ENCODE results near the gene GABPB2.

The GABPB2 gene

GRCh38 chr1:151143057-151143435 is 72.5 kb downstream of the GABPB2 start:
- no peak for TF ChIP-seq Cebpa-rat (IDR thresholded peaks at IDR 0.05)
- Histone ChIP-seq H3K4me2 (peak overlapping the region; percentile 91 to 99 (median 97)), H3K27me3 (no peaks in the 10 kb centered on the region), H3K4me1 (peaks cover 47 to 61% (median 53%) of the 10 kb centered on the region in 10 experiments), H3K9me3 (replicated peaks in 1 of 11) (no peaks in the 10 kb centered on the region), H3K36me3 (peaks cover 14 to 47% (median 44%) of the 10 kb centered on the region in 11 experiments; a peak in 21 of 22 replicates), H3K9ac (peak overlapping the region; percentile 49 to 91 (median 85); a peak in 19 of 22 replicates), H3K27ac (peak overlapping the region in 10 of 11 experiments; percentile 2 to 83 (median 79); a peak in 19 of 22 replicates), H4K20me1 (peaks cover 0 to 75% (median 27%) of the 10 kb centered on the region in 11 experiments; a peak in 11 of 22 replicates), H3K4me3 (peak overlapping the region in 8 of 10 experiments; percentile 80 to 97 (median 90); a peak in 15 of 20 replicates)

GRCh38 chr1:151143986-151144385 is 73.4 kb downstream of the GABPB2 start:
- H3K4me3 ChIP-seq, result peak overlapping the region; percentile 67 to 97 (median 88); a peak in 18 of 20 replicates
- peak overlapping the region; percentile 80 to 91 (median 85); a peak in 20 of 22 replicates for H3K9ac ChIP-seq

GRCh38 chr1:151144474-151145303 is 74.1 kb downstream of the GABPB2 start:
- peak overlapping the region; percentile 91 to 99 (median 97) for H3K4me2 ChIP-seq
- H3K9me3 ChIP-seq (replicated peaks in 1 of 11), result no peaks in the 10 kb centered on the region
- H3K4me3 ChIP-seq, result peak overlapping the region; percentile 67 to 97 (median 88)
- peaks cover 59 to 76% (median 70%) of the 10 kb centered on the region in 10 experiments for H3K4me1 ChIP-seq
- TF ChIP-seq Cebpa-rat (IDR thresholded peaks at IDR 0.05), result no peak
- H3K9ac ChIP-seq, result peak overlapping the region; percentile 80 to 91 (median 85)
- H3K27me3 ChIP-seq, result no peaks in the 10 kb centered on the region
- peaks cover 2 to 31% (median 27%) of the 10 kb centered on the region in 11 experiments; a peak in 19 of 22 replicates for H3K36me3 ChIP-seq
- peak overlapping the region in 10 of 11 experiments; percentile 52 to 83 (median 79); a peak in 20 of 22 replicates for H3K27ac ChIP-seq
- H4K20me1 ChIP-seq, result peaks cover 0 to 64% (median 24%) of the 10 kb centered on the region in 11 experiments; a peak in 11 of 22 replicates

More at GRCh38 chr1:151143986-151144385, 73.4 kb downstream of the GABPB2 start:
- Histone ChIP-seq H3K4me1 (peaks cover 52 to 69% (median 63%) of the 10 kb centered on the region in 10 experiments), H3K27ac (peak overlapping the region in 10 of 11 experiments; percentile 2 to 83 (median 79); a peak in 20 of 22 replicates), H3K9me3 (replicated peaks in 1 of 11) (no peaks in the 10 kb centered on the region), H3K27me3 (no peaks in the 10 kb centered on the region), H3K36me3 (peaks cover 9 to 38% (median 34%) of the 10 kb centered on the region in 11 experiments; a peak in 19 of 22 replicates), H3K4me2 (peak overlapping the region; percentile 91 to 99 (median 97)), H4K20me1 (peaks cover 0 to 69% (median 27%) of the 10 kb centered on the region in 11 experiments; a peak in 11 of 22 replicates)
- no peak for TF ChIP-seq Cebpa-rat (IDR thresholded peaks at IDR 0.05)

- H3K36me3 ChIP-seq, result peaks cover 0 to 23% (median 19%) of the 10 kb centered on the region in 11 experiments; a peak in 17 of 22 replicates
- no peaks in the 10 kb centered on the region for H3K27me3 ChIP-seq
- TF ChIP-seq Cebpa-rat (IDR thresholded peaks at IDR 0.05), result no peak
- no peaks in the 10 kb centered on the region for H3K9me3 ChIP-seq (replicated peaks in 1 of 11)
- H3K27ac ChIP-seq, result peak overlapping the region in 10 of 11 experiments; percentile 52 to 83 (median 79); a peak in 20 of 22 replicates
- peak overlapping the region; percentile 91 to 99 (median 97) for H3K4me2 ChIP-seq
- H3K4me3 ChIP-seq, result peak overlapping the region; percentile 67 to 97 (median 88)
- peak overlapping the region; percentile 80 to 91 (median 85) for H3K9ac ChIP-seq
- peaks cover 0 to 56% (median 17%) of the 10 kb centered on the region in 11 experiments; a peak in 10 of 22 replicates for H4K20me1 ChIP-seq
- H3K4me1 ChIP-seq, result peaks cover 60 to 79% (median 77%) of the 10 kb centered on the region in 10 experiments
Measured at GRCh38 chr1:151145304-151146071, 74.9 kb downstream of the GABPB2 start.

- no peak for TF ChIP-seq Cebpa-rat (IDR thresholded peaks at IDR 0.05)
- peak overlapping the region; percentile 91 to 99 (median 97) for H3K4me2 ChIP-seq
Measured at GRCh38 chr1:151146072-151146411, 75.5 kb downstream of the GABPB2 start.

GRCh38 chr1:151146412-151147131 is 76.0 kb downstream of the GABPB2 start, which contains the start of gene SEMA6C:
Gene SEMA6C (minus strand): TSS chr1:151146631. CDS start chr1:151142621, 4,010 bp downstream.
- Histone ChIP-seq H3K27ac (peak within 1 kb of the TSS in 10 of 11 experiments; percentile 52 to 83 (median 79); a peak in 20 of 22 replicates), H3K4me2 (peak within 1 kb of the TSS; percentile 91 to 99 (median 97)), H3K4me3 (peak within 1 kb of the TSS; percentile 67 to 97 (median 88)), H3K4me1 (peaks cover 60 to 79% (median 73%) of the 10 kb centered on the region in 10 experiments), H4K20me1 (peaks cover 0 to 48% (median 17%) of the 10 kb centered on the region in 11 experiments; a peak in 10 of 22 replicates), H3K36me3 (peaks cover 0 to 12% (median 10%) of the 10 kb centered on the region in 11 experiments; a peak in 13 of 22 replicates), H3K27me3 (no peaks in the 10 kb centered on the region), H3K9me3 (replicated peaks in 1 of 11) (no peaks in the 10 kb centered on the region), H3K9ac (peak within 1 kb of the TSS; percentile 80 to 91 (median 85))
- no peak for TF ChIP-seq Cebpa-rat (IDR thresholded peaks at IDR 0.05)

More at GRCh38 chr1:151146072-151146411, 75.5 kb downstream of the GABPB2 start:
- peaks cover 60 to 82% (median 77%) of the 10 kb centered on the region in 10 experiments for H3K4me1 ChIP-seq
- H4K20me1 ChIP-seq, result peaks cover 0 to 53% (median 17%) of the 10 kb centered on the region in 11 experiments; a peak in 10 of 22 replicates
- peak overlapping the region; percentile 67 to 97 (median 88) for H3K4me3 ChIP-seq
- no peaks in the 10 kb centered on the region for H3K27me3 ChIP-seq
- H3K9me3 ChIP-seq (replicated peaks in 1 of 11), result no peaks in the 10 kb centered on the region
- peaks cover 0 to 17% (median 15%) of the 10 kb centered on the region in 11 experiments; a peak in 15 of 22 replicates for H3K36me3 ChIP-seq
- peak overlapping the region; percentile 80 to 91 (median 85) for H3K9ac ChIP-seq
- H3K27ac ChIP-seq, result peak overlapping the region in 10 of 11 experiments; percentile 52 to 83 (median 79); a peak in 19 of 22 replicates

- Histone ChIP-seq H3K9ac (peak overlapping the region; percentile 61 to 91 (median 85)), H3K9me3 (replicated peaks in 1 of 11) (no peaks in the 10 kb centered on the region), H3K4me2 (peak overlapping the region; percentile 91 to 99 (median 97)), H3K27ac (peak overlapping the region in 10 of 11 experiments; percentile 32 to 83 (median 79); a peak in 20 of 22 replicates), H3K4me1 (peaks cover 60 to 73% (median 67%) of the 10 kb centered on the region in 10 experiments), H3K27me3 (no peaks in the 10 kb centered on the region), H3K4me3 (peak overlapping the region; percentile 67 to 97 (median 88)), H3K36me3 (peaks cover 0 to 6% (median 5%) of the 10 kb centered on the region in 11 experiments; a peak in 10 of 22 replicates), H4K20me1 (peaks cover 0 to 42% (median 17%) of the 10 kb centered on the region in 11 experiments; a peak in 10 of 22 replicates)
- TF ChIP-seq Cebpa-rat (IDR thresholded peaks at IDR 0.05), result no peak
Measured at GRCh38 chr1:151147132-151147503, 76.6 kb downstream of the GABPB2 start.

Measured in BLaER1 treated with 17β-estradiol and CSF1 and Interleukin-3, amounts not matched to agents 10 nM and 100 nM (cell line).